HepG2 (cell line): ENCODE measurements around the gene MFSD11. TPM values are rescaled to one million over a fixed set of nuclear protein-coding genes. Genes with fewer than 3 reads are reported as not detected.

Experiments used
- CCDC6 ChIP-seq: sonication (generic); formaldehyde crosslinking; IDR thresholded peaks from 2 replicates; pipeline ENCODE4 v1.8.1; 2022; ENCODE audit warnings: mild to moderate bottlenecking, missing genetic modification reagents, moderate library complexity
- IKZF5 ChIP-seq: IDR thresholded peaks from 2 replicates; pipeline ENCODE4 v1.6.1; 2018; ENCODE audit warnings: missing genetic modification reagents, mild to moderate bottlenecking, missing compliant biosample characterization
- KLF9 ChIP-seq: IDR thresholded peaks from 2 replicates; pipeline ENCODE4 v1.6.1; 2016; ENCODE audit warnings: low read depth
- MED1 ChIP-seq: sonication (generic); formaldehyde crosslinking; IDR thresholded peaks from 2 replicates; pipeline ENCODE4 v1.4.0; 2020; ENCODE audit warnings: missing genetic modification reagents
- NFAT5 ChIP-seq: sonication (generic); formaldehyde crosslinking; IDR thresholded peaks from 2 replicates; pipeline ENCODE4 v1.4.0; 2020; ENCODE audit warnings: missing genetic modification reagents
- POLR2AphosphoS5 ChIP-seq: IDR thresholded peaks from 2 replicates; pipeline ENCODE4 v1.6.1; 2012; ENCODE audit warnings: low read depth, low read length
- RAD21 ChIP-seq: fragments of 450-650 bp; formaldehyde crosslinking; IDR thresholded peaks from 2 replicates; pipeline ENCODE4 v1.5.0; 2020; ENCODE audit warnings: mild to moderate bottlenecking
- SAP130 ChIP-seq: IDR thresholded peaks from 2 replicates; pipeline ENCODE4 v1.6.1; 2016; ENCODE audit warnings: low read depth
- SKIL ChIP-seq: sonication (generic); formaldehyde crosslinking; IDR thresholded peaks from 2 replicates; pipeline ENCODE4 v1.8.0; 2022; ENCODE audit warnings: missing genetic modification reagents, mild to moderate bottlenecking, moderate library complexity, borderline replicate concordance
- ZBTB38 ChIP-seq: sonication (generic); formaldehyde crosslinking; IDR thresholded peaks from 2 replicates; pipeline ENCODE4 v1.5.1; 2020; ENCODE audit warnings: mild to moderate bottlenecking, missing genetic modification reagents
- ZNF251 ChIP-seq: sonication (generic); formaldehyde crosslinking; IDR thresholded peaks from 2 replicates; pipeline ENCODE4 v1.9.0; 2021; ENCODE audit warnings: mild to moderate bottlenecking, missing genetic modification reagents
- ZNF326 ChIP-seq: sonication (generic); formaldehyde crosslinking; IDR thresholded peaks from 2 replicates; pipeline ENCODE4 v1.4.0; 2020; ENCODE audit warnings: missing genetic modification reagents, borderline replicate concordance
- ZNF331 ChIP-seq: sonication (generic); formaldehyde crosslinking; IDR thresholded peaks from 2 replicates; pipeline ENCODE4 v1.4.0; 2020; ENCODE audit warnings: missing genetic modification reagents
- ZNF367 ChIP-seq: sonication (generic); formaldehyde crosslinking; IDR thresholded peaks from 2 replicates; pipeline ENCODE4 v1.4.0; 2020; ENCODE audit warnings: missing genetic modification reagents, borderline replicate concordance
- ZNF503 ChIP-seq: sonication (generic); formaldehyde crosslinking; IDR thresholded peaks from 2 replicates; pipeline ENCODE4 v1.4.0; 2020; ENCODE audit warnings: missing genetic modification reagents
- ZNF713 ChIP-seq: sonication (generic); formaldehyde crosslinking; IDR thresholded peaks from 2 replicates; pipeline ENCODE4 v1.4.0; 2020; ENCODE audit warnings: mild to moderate bottlenecking, missing genetic modification reagents
- ZNF766 ChIP-seq: sonication (generic); formaldehyde crosslinking; IDR thresholded peaks from 2 replicates; pipeline ENCODE4 v1.5.0; 2020; ENCODE audit warnings: missing genetic modification reagents, borderline replicate concordance
- ZNF816 ChIP-seq: sonication (generic); formaldehyde crosslinking; IDR thresholded peaks from 2 replicates; pipeline ENCODE4 v1.8.0; 2022; ENCODE audit warnings: missing genetic modification reagents, mild to moderate bottlenecking, borderline replicate concordance
- ZNF83 ChIP-seq: sonication (generic); formaldehyde crosslinking; IDR thresholded peaks from 2 replicates; pipeline ENCODE4 v1.4.0; 2020; ENCODE audit warnings: missing genetic modification reagents, mild to moderate bottlenecking, borderline replicate concordance
- ZNF850 ChIP-seq: sonication (generic); formaldehyde crosslinking; conservative IDR thresholded peaks from 2 replicates; pipeline ENCODE4 v1.9.0; 2021; ENCODE audit warnings: mild to moderate bottlenecking, missing genetic modification reagents
- polyA plus RNA-seq, 8 experiments: library from polyadenylated mRNA; depleted of rRNA in 3 of 8; stranded (reverse) in 7 of 8; unstranded in 1 of 8; fragments of >200 nt; fragmentation: Illumina TruSeq in 4 of 8; extraction: Trizol in 4 of 8; gene quantifications; 2 replicates each; pipeline versions ENCODE4 v1.2.1 to v1.2.3, GENCODE V29; 2011 to 2016; ENCODE audit warnings: low read depth in 4 of 8, missing spikeins in 1 of 8, mixed read lengths in 1 of 8; ENCODE audit not compliant: insufficient read depth in 1 of 8
- total RNA-seq, 5 experiments: library from RNA; depleted of rRNA; stranded (reverse); fragments of >200 nt; fragmentation: Illumina TruSeq; extraction: Trizol; gene quantifications; 2 replicates each; pipeline ENCODE4 v1.2.3, GENCODE V29; 2016; ENCODE audit warnings: low read depth in 1 of 5

The MFSD11 gene
- total and polyA plus RNA-seq, 2 of the 13 experiments (the other 11 are each of a cell fraction or from before 2014, with no cell fraction given): 26.1 to 36.3 TPM

- TF ChIP-seq IKZF5 (no peak), RAD21 (CRISPR knock-in tag) (no peak), ZNF816 (CRISPR knock-in tag) (0 out of 2 replicates have a peak, but pooled peaks have one; percentile 37), ZNF326 (CRISPR knock-in tag) (no peak), ZNF713 (CRISPR knock-in tag) (no peak), ZBTB38 (CRISPR knock-in tag) (peak; percentile 63; the same call in 1 of the 2 replicates), ZNF503 (no peak), MED1 (CRISPR knock-in tag) (0 out of 2 replicates have a peak, but pooled peaks have one; percentile 17), ZNF850 (CRISPR knock-in tag) (no peak), ZNF331 (CRISPR knock-in tag) (no peak), NFAT5 (no peak), POLR2AphosphoS5 (0 out of 2 replicates have a peak, but pooled peaks have one; percentile 16), KLF9 (CRISPR knock-in tag) (no peak), ZNF766 (CRISPR knock-in tag) (no peak), SAP130 (CRISPR knock-in tag) (peak; percentile 58), ZNF251 (no peak), SKIL (no peak), ZNF367 (no peak), CCDC6 (peak; percentile 45; the same call in 1 of the 2 replicates), ZNF83 (CRISPR knock-in tag) (no peak)
Observed at GRCh38 chr17:76734080-76734840, 3.7 kb upstream of the MFSD11 start (continued).
